ENCODE results near the gene RAB42. TPM values are rescaled to one million over a fixed set of nuclear protein-coding genes. Genes with fewer than 3 reads are reported as not detected.

Gene RAB42
- total RNA-seq (2021; fragmentation: NEBNext Ultra II Directional; extraction: Animal tissue kit (Norgen Biotek cat#: 25700)) (12.5 and 13.6 TPM in 2 replicates), polyA plus RNA-seq (2011; rRNA removed) (15.1 and 16.6 TPM in 2 replicates), polyA minus RNA-seq (2011; rRNA and poly(A)+ RNA removed) (8.8 and 9.0 TPM in 2 replicates)
- 15.0 TPM for polyA plus RNA-seq (2011; cell fraction: cytosol; rRNA removed)
- polyA plus RNA-seq (2011; cell fraction: nucleus; rRNA removed), result 8.6 TPM
- 12.0 to 13.1 TPM (median 12.5 TPM) in 4 replicates for polyA plus RNA-seq (2012, experiment 1 of 2)
- 15.1 TPM for polyA plus RNA-seq (2012, experiment 2 of 2)
- 9.2 TPM for polyA plus RNA-seq (2013, experiment 1 of 2)
- polyA plus RNA-seq (2013, experiment 2 of 2), result 9.3 TPM
- polyA minus RNA-seq (2011; cell fraction: cytosol; rRNA and poly(A)+ RNA removed), result 11.0 TPM
- 6.0 TPM for polyA minus RNA-seq (2011; cell fraction: nucleus; rRNA and poly(A)+ RNA removed)
- long read RNA-seq, experiment 1, partial matches to known transcripts, result 0 of 5 reads
- long read RNA-seq, experiment 1, other reads (novel, unspliced or antisense), result 5 of 5 reads
- long read RNA-seq, experiment 2, partial matches to known transcripts, result 0 of 1 reads
- long read RNA-seq, experiment 2, other reads (novel, unspliced or antisense), result 1 of 1 reads

DNA sequence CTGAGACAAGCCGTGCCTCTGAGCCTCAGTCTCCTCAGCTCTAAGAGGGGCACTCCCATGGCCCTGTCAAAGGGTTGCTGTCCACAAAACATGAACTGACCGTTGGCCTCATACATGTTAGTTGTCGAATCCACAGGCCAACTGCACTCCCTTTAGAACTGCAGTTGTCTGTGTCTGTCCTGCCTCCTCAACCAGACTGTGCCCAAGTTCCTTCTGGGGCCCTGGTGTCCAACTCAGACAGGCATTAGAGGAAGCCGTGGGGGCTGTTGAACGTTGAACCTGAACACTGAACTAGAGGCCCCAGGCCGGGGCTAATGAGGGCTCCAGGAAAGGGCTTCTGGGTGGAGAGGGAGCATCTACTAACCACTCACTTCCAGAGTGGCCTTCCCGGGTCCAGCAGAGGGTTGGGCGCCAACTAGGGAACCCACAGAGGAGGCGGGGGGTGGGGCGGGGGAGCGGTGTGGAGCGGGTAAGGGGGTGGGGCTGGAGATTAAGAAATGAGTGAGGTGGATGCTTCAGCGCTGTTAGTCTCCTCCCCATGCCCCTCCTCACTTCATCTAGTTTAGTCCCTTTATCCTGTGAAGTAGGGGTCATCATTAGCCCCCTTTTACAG, at the start of gene RAB42:
RAB42 (plus strand) TSS at position 558 of the 613 bp plus-strand sequence. CDS start 247 bp downstream, outside the sequence.
- peak within 1 kb of the TSS; percentile 55 to 87 for H3K4me2 ChIP-seq (ENCODE audit: insufficient read depth in 1 of 2, low read depth in 2 of 2, low read length in 2 of 2)
- POLR2A ChIA-PET (ENCODE audit: partially characterized antibody), result interaction anchor here (0.6 to 23.4 kb wide), 6 partner anchors 12 to 79 kb away, joined by 3 to 660 read pairs (median 152); partner anchors contain the start of genes GMEB1 and RCC1
- H3K56ac ChIP-seq (replicated peaks; ENCODE audit: insufficient read length, low read depth, low read length), result peak within 1 kb of the TSS; percentile 25

More for the DNA sequence above, at the start of gene RAB42:
- H2BK15ac ChIP-seq (ENCODE audit: low read length), result peak within 1 kb of the TSS; percentile 99
- no peaks in the 10 kb centered on the region for H3K79me1 ChIP-seq (ENCODE audit: low read depth, low read length)
- no peak within 1 kb of the TSS for H3K23ac ChIP-seq (ENCODE audit: insufficient read length)
- H4K91ac ChIP-seq (replicated peaks; ENCODE audit: insufficient read length, low read length), result peak within 1 kb of the TSS; percentile 32
- TF ChIP-seq SP4 (IDR thresholded peaks at IDR 0.05; ENCODE audit: low read length) (no peak), SIN3A (conservative IDR thresholded peaks at IDR 0.05 in 1 of 2, IDR thresholded peaks at IDR 0.05 in 1 of 2; ENCODE audit: low read depth in 1 of 2, low read length in 2 of 2) (0 out of 4 replicates have a peak, but pooled peaks of 1 of the 2 experiments have one; percentile 27)
- H3K9ac ChIP-seq (replicated peaks in 1 of 4; ENCODE audit: extremely low read depth in 1 of 4, low read depth in 3 of 4, low read length in 3 of 4), result peak within 1 kb of the TSS; percentile 45 to 77 (median 54); a peak in 6 of 7 replicates
- H2BK5ac ChIP-seq (ENCODE audit: low read depth, low read length), result peak within 1 kb of the TSS; percentile 63; the same call in 1 of the 2 replicates
- peak within 1 kb of the TSS; percentile 83 for H2AK5ac ChIP-seq (ENCODE audit: low read depth, low read length)
- peak within 1 kb of the TSS; percentile 15 for H4K5ac ChIP-seq (ENCODE audit: insufficient read length, low read depth, low read length)
- peak within 1 kb of the TSS; percentile 40 to 66 (median 56) for H3K4me3 ChIP-seq (ENCODE audit: extremely low read depth in 1 of 4, insufficient read depth in 2 of 4, low read depth in 3 of 4, low read length in 4 of 4)
- 41% methylated on average over 10 of the region's 13 CpGs; no CpG with 5 or more reads in 1 of the 2 experiments for WGBS, 2 experiments (ENCODE audit: extremely low coverage in 1 of 2, insufficient coverage in 1 of 2, insufficient read length in 1 of 2, insufficient replicate concordance in 2 of 2, low coverage in 1 of 2, low lambda C conversion rate in 2 of 2, missing lambda C conversion rate in 1 of 2)
- H2BK20ac ChIP-seq (ENCODE audit: low read length), result peak within 1 kb of the TSS; percentile 75; the same call in 1 of the 2 replicates
- no peaks in the 10 kb centered on the region for H3K36me3 ChIP-seq (ENCODE audit: control insufficient read depth in 2 of 4, insufficient read depth in 4 of 4, low read length in 3 of 4)
- FAIRE-seq (no peak), DNase-seq (ENCODE audit: low read depth in 1 of 2, low spot score in 2 of 2) (peak in 1 of 2 experiments; percentile 76)
- H4K20me1 ChIP-seq (replicated peaks in 1 of 2; ENCODE audit: control insufficient read depth in 1 of 2, insufficient read depth in 2 of 2, low read length in 2 of 2), result no peaks in the 10 kb centered on the region
- H3K14ac ChIP-seq (ENCODE audit: insufficient read length), result no peak within 1 kb of the TSS
- peak within 1 kb of the TSS; percentile 98; the same call in 1 of the 2 replicates for H2BK12ac ChIP-seq (ENCODE audit: low read depth, low read length)
- H2BK120ac ChIP-seq (replicated peaks; ENCODE audit: low read depth, low read length), result peak within 1 kb of the TSS; percentile 58
- H3K23me2 ChIP-seq (ENCODE audit: low read depth, low read length), result no peaks in the 10 kb centered on the region; the same call in none of the 2 replicates
- no peak within 1 kb of the TSS for H3K4ac ChIP-seq (replicated peaks; ENCODE audit: insufficient read length, low read depth, low read length)
- H2AFZ ChIP-seq (ENCODE audit: low read length), result peak within 1 kb of the TSS; percentile 78
- H3K18ac ChIP-seq (ENCODE audit: extremely low read depth, low read length), result peak within 1 kb of the TSS; percentile 90
- peaks cover 9 to 18% (median 16%) of the 10 kb centered on the region in 4 experiments for H3K4me1 ChIP-seq (replicated peaks in 1 of 4; ENCODE audit: control insufficient read depth in 3 of 4, insufficient read depth in 4 of 4, low read length in 3 of 4)
- peak within 1 kb of the TSS; percentile 4 for H4K8ac ChIP-seq (ENCODE audit: extremely low read depth, insufficient read depth, low read length)
- H3K79me2 ChIP-seq (ENCODE audit: control insufficient read depth in 1 of 2, insufficient read depth in 2 of 2, low read length in 2 of 2), result no peaks in the 10 kb centered on the region; a peak in 1 of 4 replicates
- H3K9me3 ChIP-seq (ENCODE audit: insufficient read depth in 2 of 2, low read depth in 1 of 2, low read length in 1 of 2), result no peaks in the 10 kb centered on the region; a peak in 1 of 4 replicates
- CTCF ChIA-PET (ENCODE audit: partially characterized antibody), result interaction anchor here (1.0 to 3.1 kb wide), 4 partner anchors 9 to 11 kb away, joined by 3 to 16 read pairs (median 13); no protein-coding TSS in a partner anchor
- peaks cover 0 to 7% (median 2%) of the 10 kb centered on the region in 4 experiments; a peak in 3 of 7 replicates for H3K27me3 ChIP-seq (replicated peaks in 1 of 4; ENCODE audit: control insufficient read depth in 3 of 4, extremely low read depth in 1 of 4, insufficient read depth in 3 of 4, low read length in 3 of 4)
- no peak within 1 kb of the TSS for H3K27ac ChIP-seq (ENCODE audit: low read depth, low read length)
